Measurements from ENCODE around the gene PDE10A.

The PDE10A gene

GRCh38 chr6:165697171-165697570 lies 34.1 kb upstream of the PDE10A start:
- Histone ChIP-seq H3F3A (ENCODE audit: insufficient read depth, low read length) (no peaks in the 10 kb centered on the region), H3K4me3 (ENCODE audit: low read depth, low read length, poor library complexity, severe bottlenecking) (no peak overlapping the region), H4K20me1 (ENCODE audit: insufficient read depth, low read length) (no peaks in the 10 kb centered on the region), H3K4me1 (ENCODE audit: insufficient read depth, low read length, severe bottlenecking) (no peaks in the 10 kb centered on the region), H3K27me3 (ENCODE audit: insufficient read depth, low read length) (no peaks in the 10 kb centered on the region), H3K9ac (ENCODE audit: low read length) (no peak overlapping the region), H2AFZ (ENCODE audit: low read length) (no peak overlapping the region), H3K9me2 (ENCODE audit: low read depth, low read length) (no peaks in the 10 kb centered on the region), H3K9me3 (ENCODE audit: low read length) (no peaks in the 10 kb centered on the region), H3K36me3 (ENCODE audit: insufficient read depth, low read length) (no peaks in the 10 kb centered on the region), H3K79me2 (ENCODE audit: insufficient read depth, low read length) (no peaks in the 10 kb centered on the region), H3K27ac (ENCODE audit: low read depth, low read length, poor library complexity, severe bottlenecking) (no peak overlapping the region), H3K4me2 (ENCODE audit: low read length) (no peak overlapping the region)
- TF ChIP-seq CTCF (IDR thresholded peaks at IDR 0.05; ENCODE audit: low read length) (no peak), EZH2 (IDR thresholded peaks at IDR 0.05; ENCODE audit: borderline replicate concordance, low read length) (no peak)

GRCh38 chr6:165695722-165696515 lies 32.9 kb upstream of the PDE10A start:
- Histone ChIP-seq H3K9ac (ENCODE audit: low read length) (no peak overlapping the region), H3K9me3 (ENCODE audit: low read length) (no peaks in the 10 kb centered on the region), H3K36me3 (ENCODE audit: insufficient read depth, low read length) (no peaks in the 10 kb centered on the region), H3K79me2 (ENCODE audit: insufficient read depth, low read length) (no peaks in the 10 kb centered on the region), H3K4me2 (ENCODE audit: low read length) (no peak overlapping the region), H3F3A (ENCODE audit: insufficient read depth, low read length) (no peaks in the 10 kb centered on the region), H3K27ac (ENCODE audit: low read depth, low read length, poor library complexity, severe bottlenecking) (no peak overlapping the region), H3K4me1 (ENCODE audit: insufficient read depth, low read length, severe bottlenecking) (no peaks in the 10 kb centered on the region), H3K4me3 (ENCODE audit: low read depth, low read length, poor library complexity, severe bottlenecking) (no peak overlapping the region), H4K20me1 (ENCODE audit: insufficient read depth, low read length) (no peaks in the 10 kb centered on the region), H3K27me3 (ENCODE audit: insufficient read depth, low read length) (no peaks in the 10 kb centered on the region), H3K9me2 (ENCODE audit: low read depth, low read length) (no peaks in the 10 kb centered on the region), H2AFZ (ENCODE audit: low read length) (no peak overlapping the region)
- TF ChIP-seq EZH2 (IDR thresholded peaks at IDR 0.05; ENCODE audit: borderline replicate concordance, low read length) (no peak), CTCF (IDR thresholded peaks at IDR 0.05; ENCODE audit: low read length) (no peak)

- H3K79me2 ChIP-seq (ENCODE audit: insufficient read depth, low read length) = no peaks in the 10 kb centered on the region
- H2AFZ ChIP-seq (ENCODE audit: low read length) = no peak overlapping the region
Observed at GRCh38 chr6:165694296-165694695, 31.3 kb upstream of the PDE10A start.

More at GRCh38 chr6:165694296-165694695, 31.3 kb upstream of the PDE10A start:
- Histone ChIP-seq H3F3A (ENCODE audit: insufficient read depth, low read length) (no peaks in the 10 kb centered on the region), H3K9ac (ENCODE audit: low read length) (no peak overlapping the region), H3K27ac (ENCODE audit: low read depth, low read length, poor library complexity, severe bottlenecking) (no peak overlapping the region), H3K9me3 (ENCODE audit: low read length) (no peaks in the 10 kb centered on the region), H3K4me3 (ENCODE audit: low read depth, low read length, poor library complexity, severe bottlenecking) (no peak overlapping the region), H3K36me3 (ENCODE audit: insufficient read depth, low read length) (no peaks in the 10 kb centered on the region), H4K20me1 (ENCODE audit: insufficient read depth, low read length) (no peaks in the 10 kb centered on the region), H3K4me1 (ENCODE audit: insufficient read depth, low read length, severe bottlenecking) (no peaks in the 10 kb centered on the region), H3K4me2 (ENCODE audit: low read length) (no peak overlapping the region), H3K27me3 (ENCODE audit: insufficient read depth, low read length) (no peaks in the 10 kb centered on the region), H3K9me2 (ENCODE audit: low read depth, low read length) (no peaks in the 10 kb centered on the region)
- no peak for TF ChIP-seq EZH2 (IDR thresholded peaks at IDR 0.05; ENCODE audit: borderline replicate concordance, low read length)
- no peak for TF ChIP-seq CTCF (IDR thresholded peaks at IDR 0.05; ENCODE audit: low read length)

All from OCI-LY1 (cell line).